AG08395 (cell line): ENCODE data around the gene IRX1.

Experiments used
- DNase-seq: peaks from one replicate; pipeline ENCODE4 v3.0.0; 2012; ENCODE audit warnings: mixed read lengths, low spot score

The IRX1 gene

DNA sequence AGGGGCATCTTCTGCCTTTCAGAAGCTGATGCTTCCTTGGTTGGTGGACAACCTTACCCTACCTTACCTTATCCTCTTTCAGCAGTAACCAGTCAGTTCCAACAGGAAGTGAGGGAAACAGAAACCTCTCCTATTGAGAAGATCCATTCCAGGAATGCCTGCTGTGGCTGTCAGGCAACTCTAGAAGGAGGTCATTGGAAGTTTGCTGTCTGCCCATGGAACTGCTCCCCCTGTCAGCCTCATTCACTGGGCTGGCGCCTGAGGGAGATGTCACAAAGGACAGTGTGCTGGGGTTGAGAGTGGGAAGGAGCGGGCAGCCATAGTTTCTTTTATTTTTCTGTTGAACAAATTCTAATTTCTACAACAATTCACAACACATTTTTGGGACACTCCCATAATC is 54.7 kb downstream of the IRX1 start:
- no peak for DNase-seq

DNA sequence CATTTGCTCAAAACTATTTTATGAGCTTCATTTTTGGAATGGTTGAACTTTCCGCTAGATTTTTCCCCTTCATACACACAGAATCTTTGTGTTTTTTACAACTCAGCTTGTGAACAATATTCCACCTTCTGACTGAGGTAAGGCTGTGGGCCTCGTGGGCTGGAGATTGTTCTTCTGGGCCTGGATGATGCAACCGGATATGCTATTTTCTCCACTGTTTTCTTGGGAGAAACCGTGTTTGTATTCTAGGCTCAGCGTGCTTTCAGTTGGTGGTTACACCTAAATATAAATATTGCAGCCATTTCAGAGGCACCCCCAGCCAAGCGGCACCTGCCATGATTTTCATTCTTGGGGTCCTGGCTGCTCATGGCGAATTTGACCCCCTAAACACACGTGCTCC is 55.2 kb downstream of the IRX1 start:
- DNase-seq, result no peak
